Activated CD8-positive, alpha-beta T cell treated with anti-CD3 and anti-CD28 coated beads for 36 hours (primary cell): Measurements from ENCODE around the gene FBP1. TPM values are rescaled to one million over a fixed set of nuclear protein-coding genes. Genes with fewer than 3 reads are reported as not detected.

Experiments used
- ATAC-seq: fragments of 200-7000 bp; cut with Tn5 transposase; one replicate; pipeline ENCODE4 v1.10.0; 2021; ENCODE audit warnings: mild to moderate bottlenecking, moderate library complexity
- CTCF ChIA-PET: fragments of 350-600 bp; sonication (Branson Sonifier 250); formaldehyde crosslinking; loops from one replicate; lab custom pipeline; 2021; ENCODE audit warnings: antibody characterized with exemption; lab: Charles Lee
- POLR2A ChIA-PET: fragments of 350-600 bp; sonication (Branson Sonifier 250); formaldehyde crosslinking; loops from one replicate; lab custom pipeline; 2021; ENCODE audit warnings: antibody characterized with exemption; lab: Charles Lee
- DNase-seq: peaks from one replicate; pipeline ENCODE4 v3.0.0-alpha.2; 2020
- H3K27ac Mint-ChIP-seq: one replicate; pipeline ENCODE4 v1.8.0; 2021; ENCODE audit warnings: mild to moderate bottlenecking, mixed read lengths
- H3K27me3 Mint-ChIP-seq: one replicate; pipeline ENCODE4 v1.8.0; 2021; ENCODE audit warnings: mixed read lengths
- H3K36me3 Mint-ChIP-seq: one replicate; pipeline ENCODE4 v1.8.0; 2021; ENCODE audit warnings: low read depth, mixed read lengths
- H3K4me1 Mint-ChIP-seq: one replicate; pipeline ENCODE4 v1.8.0; 2021; ENCODE audit warnings: low read depth, mixed read lengths
- H3K4me3 Mint-ChIP-seq: one replicate; pipeline ENCODE4 v1.8.0; 2021; ENCODE audit warnings: mild to moderate bottlenecking, moderate library complexity, mixed read lengths
- H3K9me3 Mint-ChIP-seq: one replicate; pipeline ENCODE4 v1.8.0; 2021; ENCODE audit warnings: mixed read lengths
- CTCF ChIP-seq: fragments of 200-600 bp; IDR thresholded peaks from one replicate; pipeline ENCODE4 v1.8.0; 2022; ENCODE audit warnings: antibody characterized with exemption, mild to moderate bottlenecking
- intact Hi-C: fragments of 100-400 bp; cut with micrococcal nuclease; formaldehyde crosslinking; loops from one replicate; pipeline ENCODE4 v1.10.0; 2022
- total RNA-seq, 2 experiments: library from RNA; stranded (reverse); gene quantifications; one replicate each; pipeline ENCODE4 v1.2.3, GENCODE V29; 2021

Gene FBP1
- total RNA-seq, 2 experiments from 2014 or later = 1.2 to 1.4 TPM

GRCh38 chr9:94588681-94589080 lies 50.6 kb downstream of the FBP1 start:
- TF ChIP-seq CTCF = no peak
- DNase-seq = no peak
- CTCF ChIA-PET = no interaction called here
- Mint-ChIP-seq H3K27ac (no peak overlapping the region), H3K4me3 (no peak overlapping the region), H3K4me1 (peaks cover 22% of the 10 kb centered on the region), H3K36me3 (no peaks in the 10 kb centered on the region), H3K9me3 (no peaks in the 10 kb centered on the region), H3K27me3 (peaks cover 11% of the 10 kb centered on the region)
- no peak for ATAC-seq
- intact Hi-C loops = no loop called here
- POLR2A ChIA-PET = no interaction called here

- TF ChIP-seq CTCF = no peak
- intact Hi-C loops = no loop called here
- ChIA-PET POLR2A (interaction anchor here (0.8 to 0.9 kb wide), 2 partner anchors 23 to 58 kb away, joined by 3 read pairs; no protein-coding TSS in a partner anchor), CTCF (no interaction called here)
- peaks cover 22% of the 10 kb centered on the region for H3K4me1 Mint-ChIP-seq
- peaks cover 9% of the 10 kb centered on the region for H3K27me3 Mint-ChIP-seq
- H3K27ac Mint-ChIP-seq = no peak overlapping the region
- H3K9me3 Mint-ChIP-seq = no peaks in the 10 kb centered on the region
- no peak overlapping the region for H3K4me3 Mint-ChIP-seq
- ATAC-seq (peak; percentile 12), DNase-seq (peak; percentile 9)
- H3K36me3 Mint-ChIP-seq = no peaks in the 10 kb centered on the region
Measured at GRCh38 chr9:94586814-94587213, 52.5 kb downstream of the FBP1 start.

GRCh38 chr9:94586316-94586715 lies 53.0 kb downstream of the FBP1 start:
- ATAC-seq (peak; percentile 48), DNase-seq (no peak)
- POLR2A ChIA-PET = interaction anchor here (0.8 to 0.9 kb wide), 2 partner anchors 24 to 59 kb away, joined by 3 read pairs; no protein-coding TSS in a partner anchor
- CTCF ChIA-PET = interaction anchor here (0.9 to 1.1 kb wide), 3 partner anchors 11 to 95 kb away, joined by 3 read pairs; partner anchors contain the start of gene PCAT7
- Mint-ChIP-seq H3K36me3 (no peaks in the 10 kb centered on the region), H3K27me3 (peaks cover 9% of the 10 kb centered on the region), H3K4me3 (no peak overlapping the region), H3K9me3 (no peaks in the 10 kb centered on the region), H3K27ac (no peak overlapping the region), H3K4me1 (peaks cover 22% of the 10 kb centered on the region)
- intact Hi-C loops = no loop called here
- TF ChIP-seq CTCF = no peak

GRCh38 chr9:94584555-94584954 lies 54.8 kb downstream of the FBP1 start:
- ChIA-PET CTCF (no interaction called here), POLR2A (no interaction called here)
- Mint-ChIP-seq H3K27me3 (peaks cover 9% of the 10 kb centered on the region), H3K36me3 (no peaks in the 10 kb centered on the region), H3K4me3 (no peak overlapping the region), H3K27ac (no peak overlapping the region), H3K4me1 (peaks cover 22% of the 10 kb centered on the region), H3K9me3 (no peaks in the 10 kb centered on the region)
- intact Hi-C loops = no loop called here
- peak; percentile 69 for ATAC-seq
- TF ChIP-seq CTCF = no peak
- DNase-seq = peak; percentile 39

- Mint-ChIP-seq H3K27ac (no peak overlapping the region), H3K4me1 (peaks cover 20% of the 10 kb centered on the region), H3K9me3 (no peaks in the 10 kb centered on the region), H3K27me3 (peaks cover 2% of the 10 kb centered on the region), H3K4me3 (no peak overlapping the region), H3K36me3 (no peaks in the 10 kb centered on the region)
- CTCF ChIA-PET = interaction anchor here (0.6 to 1.2 kb wide), 2 partner anchors 22 to 1238 kb away, joined by 3 to 4 read pairs; no protein-coding TSS in a partner anchor
- DNase-seq (no peak), ATAC-seq (no peak)
- intact Hi-C loops = no loop called here
- TF ChIP-seq CTCF = no peak
- POLR2A ChIA-PET = no interaction called here
Measured at GRCh38 chr9:94581728-94582127, 57.6 kb downstream of the FBP1 start.
